ENCODE measurements around the gene ITPRIPL2.

ITPRIPL2 gene

GRCh38 chr16:19115148-19116021, 1.6 kb downstream of the ITPRIPL2 start:
- Histone ChIP-seq H3K9me3 (no peaks in the 10 kb centered on the region), H3K4me1 (no peaks in the 10 kb centered on the region), H3K36me3 (no peaks in the 10 kb centered on the region), H3K4me3 (ENCODE audit: low read depth, low read length) (no peak overlapping the region), H3K27me3 (peaks cover 17% of the 10 kb centered on the region)
- no peak for DNase-seq
- no peak for TF ChIP-seq CTCF (IDR thresholded peaks at IDR 0.05; ENCODE audit: low read depth, low read length)

GRCh38 chr16:19116711-19117449, 3.1 kb downstream of the ITPRIPL2 start:
- H3K4me3 ChIP-seq (ENCODE audit: low read depth, low read length), result no peak overlapping the region
- peaks cover 17% of the 10 kb centered on the region for H3K27me3 ChIP-seq
- no peaks in the 10 kb centered on the region for H3K9me3 ChIP-seq
- no peaks in the 10 kb centered on the region for H3K36me3 ChIP-seq
- H3K4me1 ChIP-seq, result no peaks in the 10 kb centered on the region
- no peak for TF ChIP-seq CTCF (IDR thresholded peaks at IDR 0.05; ENCODE audit: low read depth, low read length)
- DNase-seq, result no peak

- DNase-seq, result no peak
- no peaks in the 10 kb centered on the region for H3K4me1 ChIP-seq
- H3K4me3 ChIP-seq (ENCODE audit: low read depth, low read length), result no peak overlapping the region
- H3K27me3 ChIP-seq, result peaks cover 10% of the 10 kb centered on the region
- H3K9me3 ChIP-seq, result no peaks in the 10 kb centered on the region
- H3K36me3 ChIP-seq, result no peaks in the 10 kb centered on the region
- TF ChIP-seq CTCF (IDR thresholded peaks at IDR 0.05; ENCODE audit: low read depth, low read length), result no peak
These were observed 5.2 kb downstream of the ITPRIPL2 start for GRCh38 chr16:19118938-19119431.

- Histone ChIP-seq H3K27me3 (peaks cover 4% of the 10 kb centered on the region), H3K4me3 (ENCODE audit: low read depth, low read length) (no peak overlapping the region), H3K9me3 (no peaks in the 10 kb centered on the region), H3K36me3 (no peaks in the 10 kb centered on the region), H3K4me1 (no peaks in the 10 kb centered on the region)
- TF ChIP-seq CTCF (IDR thresholded peaks at IDR 0.05; ENCODE audit: low read depth, low read length), result no peak
- no peak for DNase-seq
These were observed 5.8 kb downstream of the ITPRIPL2 start for GRCh38 chr16:19119564-19119963.

GRCh38 chr16:19123535-19124178, 9.9 kb downstream of the ITPRIPL2 start:
- Histone ChIP-seq H3K4me3 (ENCODE audit: low read depth, low read length) (no peak overlapping the region), H3K4me1 (no peaks in the 10 kb centered on the region), H3K9me3 (no peaks in the 10 kb centered on the region), H3K36me3 (no peaks in the 10 kb centered on the region), H3K27me3 (no peaks in the 10 kb centered on the region)
- DNase-seq, result no peak
- no peak for TF ChIP-seq CTCF (IDR thresholded peaks at IDR 0.05; ENCODE audit: low read depth, low read length)
